T47D (cell line): ENCODE measurements around the gene FST.

Experiments
- DNase-seq, 2 experiments: peaks; one replicate each; pipeline versions ENCODE4 v3.0.0 to v3.0.0-alpha.2; 2011 to 2012; ENCODE audit warnings: low read depth in 1 of 2, low spot score in 1 of 2
- JUND ChIP-seq: IDR thresholded peaks from 2 replicates; pipeline ENCODE4 v1.6.1; 2012; ENCODE audit warnings: low read depth
- in situ Hi-C: cut with HindIII; loops from 2 replicates; pipeline ENCODE4 v1.10.0; 2016; ENCODE audit warnings: low sequenced_read_pairs, low pct_unique_long_range_greater_than_20kb

Gene FST

DNA sequence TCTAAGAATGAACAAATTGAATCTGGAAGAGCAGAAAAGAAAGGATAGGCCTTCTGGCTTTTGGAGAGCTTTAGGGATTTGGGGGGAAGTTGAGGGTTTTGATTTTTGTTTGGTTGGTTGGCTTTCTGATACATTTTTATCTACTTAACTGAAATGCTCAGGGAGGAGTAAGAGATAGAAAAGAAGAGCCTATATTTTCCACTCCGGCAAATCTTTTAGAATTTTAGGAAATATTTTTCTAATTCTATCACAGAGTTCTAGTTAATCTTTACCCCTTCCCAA lies 25.8 kb upstream of the FST start:
- in situ Hi-C loops, result no loop called here
- no peak for DNase-seq
- TF ChIP-seq JUND, result no peak

DNA sequence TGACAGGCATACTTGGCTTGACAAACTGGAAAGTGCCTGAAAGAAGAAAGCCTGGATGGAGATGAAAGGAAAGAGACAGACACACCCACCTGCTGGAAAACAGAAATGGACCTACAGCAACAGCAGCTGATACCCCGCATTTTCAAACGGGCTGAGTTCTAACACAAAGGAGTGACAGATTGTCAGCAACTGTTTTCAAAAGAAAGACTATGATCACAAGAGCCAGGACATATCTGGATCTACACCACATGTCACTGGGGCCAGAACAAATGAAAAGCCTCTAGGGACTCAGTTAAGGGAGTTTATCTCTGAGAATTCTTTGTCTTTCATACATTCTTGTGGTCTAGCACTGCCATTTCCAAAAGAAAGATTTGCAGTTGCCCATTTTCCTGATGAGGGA lies 24.1 kb upstream of the FST start:
- DNase-seq, result no peak
- in situ Hi-C loops, result no loop called here
- TF ChIP-seq JUND, result no peak

DNA sequence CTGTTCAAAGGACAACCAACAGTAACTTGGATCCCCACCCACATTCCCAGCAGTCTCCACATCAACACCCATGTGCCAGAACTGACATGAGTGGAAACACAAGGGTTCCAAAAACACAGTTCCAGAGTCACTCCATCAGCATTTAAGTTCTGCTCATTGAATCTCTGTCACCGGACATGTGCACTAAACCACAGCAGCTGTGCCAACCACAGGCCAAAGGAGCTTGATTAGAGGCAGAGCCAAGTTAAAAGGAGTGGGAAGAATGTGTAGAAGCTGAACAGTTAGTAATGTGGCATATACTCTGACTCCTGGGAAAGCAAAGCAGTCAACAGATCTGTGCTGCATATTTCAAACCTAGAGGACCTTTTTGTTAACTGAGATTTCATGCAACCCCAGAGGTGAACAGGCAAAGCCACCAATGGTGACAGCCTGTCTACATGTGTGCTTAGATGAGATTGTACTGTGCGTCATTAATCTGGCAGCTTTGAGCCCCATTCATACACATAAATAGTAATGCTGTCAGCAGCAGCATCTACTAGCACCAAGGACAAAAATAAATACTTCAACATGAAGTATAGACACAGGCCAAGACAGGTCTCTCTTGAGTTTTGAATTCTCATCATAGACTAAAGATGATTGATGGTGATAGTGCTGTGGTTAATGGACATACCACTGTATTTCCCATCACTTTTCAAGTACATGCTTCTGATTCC lies 16.4 kb upstream of the FST start:
- in situ Hi-C loops, result no loop called here
- TF ChIP-seq JUND, result no peak
- DNase-seq, result no peak

DNA sequence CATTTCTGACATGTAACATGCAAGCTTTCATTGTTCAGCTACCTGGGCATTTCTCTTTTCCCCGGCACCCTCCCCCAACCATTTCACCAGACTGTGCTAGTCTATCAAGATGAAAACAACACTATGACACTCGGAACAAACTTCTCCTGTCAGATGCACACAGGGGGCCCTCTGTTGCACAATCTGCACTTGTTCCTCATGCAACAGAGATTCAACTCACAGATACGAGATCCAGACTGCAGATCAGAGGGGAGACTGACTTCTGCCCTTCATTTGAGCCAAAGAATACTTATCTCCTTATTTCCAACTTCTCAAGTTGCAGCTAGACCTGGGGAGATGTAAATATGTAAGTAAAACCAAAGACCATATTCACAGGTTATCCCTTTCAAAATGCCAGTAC lies 15.7 kb upstream of the FST start:
- no peak for TF ChIP-seq JUND
- in situ Hi-C loops, result no loop called here
- DNase-seq, result no peak

DNA sequence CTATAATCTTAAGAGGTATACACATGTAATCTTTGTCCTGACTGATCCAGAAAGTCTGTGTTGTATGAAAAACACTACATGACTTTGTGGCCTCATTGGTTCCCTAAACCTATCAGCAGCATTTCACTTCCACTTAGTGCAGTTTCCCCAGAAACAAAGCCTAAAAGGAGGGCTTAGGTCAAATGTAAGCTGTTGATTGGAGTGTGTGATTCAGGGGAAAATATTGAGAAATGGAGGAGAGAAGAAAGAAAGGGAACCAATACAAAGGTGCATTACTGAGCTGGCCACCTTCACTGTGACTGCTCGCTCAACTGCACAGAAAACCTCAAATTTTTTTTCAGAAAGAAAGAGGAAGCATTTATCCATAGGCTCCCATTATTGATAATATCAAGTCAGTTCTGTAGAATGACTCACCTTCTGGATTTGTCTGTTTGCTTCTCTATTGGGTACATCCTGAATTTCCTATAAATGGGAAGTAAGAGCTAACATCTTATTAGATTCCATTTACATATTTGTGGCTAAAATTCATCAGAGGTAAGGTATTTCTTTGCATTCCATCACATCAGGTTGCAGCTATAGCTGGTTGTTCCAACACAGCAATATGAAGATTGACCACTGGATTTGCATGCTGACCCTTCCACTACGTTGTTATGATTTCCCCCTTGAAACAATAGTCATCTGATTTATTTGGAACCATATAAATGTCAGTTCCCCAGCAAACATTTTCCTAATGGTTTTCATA lies 10.3 kb upstream of the FST start:
- TF ChIP-seq JUND, result no peak
- DNase-seq, result no peak
- in situ Hi-C loops, result no loop called here

DNA sequence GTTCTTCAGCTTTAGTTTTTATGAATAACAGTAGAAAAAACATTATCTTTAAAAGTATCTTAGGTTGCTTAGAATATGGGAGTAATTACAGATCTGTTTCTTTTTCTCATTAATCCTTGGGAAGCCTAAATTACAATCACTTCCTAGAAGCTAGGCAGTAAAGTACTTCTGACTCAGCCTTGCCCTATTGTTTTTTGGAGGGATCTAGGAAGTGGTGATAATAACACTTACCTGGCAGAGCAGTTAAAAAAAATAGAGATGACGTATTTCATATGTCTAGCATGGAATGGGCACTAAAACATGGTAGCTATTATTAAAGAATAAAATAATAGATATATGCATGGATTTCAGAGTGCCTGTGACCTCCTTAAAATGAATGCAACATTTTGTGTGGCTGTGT lies 8.2 kb upstream of the FST start:
- no peak for DNase-seq
- TF ChIP-seq JUND, result no peak

DNA sequence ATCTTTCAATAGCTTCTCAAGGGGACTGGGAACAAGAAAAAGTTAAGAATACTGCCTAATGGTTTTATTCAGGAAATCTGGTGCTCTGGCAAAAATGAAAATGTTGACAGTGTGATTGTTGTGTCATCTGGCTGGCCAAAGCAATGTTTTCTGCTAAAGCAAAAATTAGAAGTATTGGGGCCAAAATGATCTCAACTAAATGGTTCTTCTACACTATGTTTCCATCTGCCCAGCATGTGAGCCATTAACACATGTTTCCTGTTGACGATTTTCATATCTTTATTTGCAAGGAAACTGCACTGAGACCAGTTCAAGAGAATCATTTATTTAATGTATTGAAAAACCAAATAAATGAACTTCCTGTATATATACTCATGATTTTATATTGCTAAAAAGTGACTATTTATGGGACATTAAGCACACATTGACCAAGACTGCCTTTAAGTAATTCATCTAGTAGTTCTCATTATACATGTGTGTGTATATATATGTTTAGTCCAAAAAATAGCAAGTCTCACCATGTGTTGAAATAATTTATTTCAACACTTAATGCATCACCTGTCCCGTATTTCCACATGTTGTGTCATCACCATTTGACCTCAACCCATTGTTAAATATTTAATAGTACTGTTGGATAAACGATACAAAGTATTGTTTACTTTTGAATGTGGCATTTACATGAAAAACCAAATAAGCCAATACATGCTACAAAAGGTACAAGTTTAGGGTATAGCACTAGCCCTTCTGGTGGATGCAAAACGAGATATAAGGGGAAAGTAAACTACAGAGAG lies 7.5 kb upstream of the FST start:
- in situ Hi-C loops, result no loop called here
- no peak for DNase-seq
- TF ChIP-seq JUND, result no peak

More for the DNA sequence above, 8.2 kb upstream of the FST start:
- in situ Hi-C loops, result no loop called here

DNA sequence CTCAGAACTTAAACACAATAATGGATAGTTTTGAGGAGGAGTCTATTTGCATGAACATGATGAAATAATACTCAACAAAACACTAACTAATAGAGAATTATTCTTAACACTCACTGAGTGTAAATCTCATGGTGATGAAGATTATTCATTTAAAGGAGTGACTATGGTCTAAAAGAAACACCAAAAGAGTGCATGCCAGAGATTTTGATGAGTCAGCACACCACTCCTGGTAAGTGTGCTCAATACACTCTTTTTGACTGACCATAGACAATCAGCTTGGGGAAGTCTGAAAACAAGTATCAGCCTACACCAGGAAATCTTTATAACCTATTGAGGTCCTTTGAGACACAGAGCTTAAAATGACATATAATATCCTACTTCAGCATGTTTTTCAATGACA lies 6.8 kb upstream of the FST start:
- TF ChIP-seq JUND, result no peak
- no peak for DNase-seq
- in situ Hi-C loops, result no loop called here

DNA sequence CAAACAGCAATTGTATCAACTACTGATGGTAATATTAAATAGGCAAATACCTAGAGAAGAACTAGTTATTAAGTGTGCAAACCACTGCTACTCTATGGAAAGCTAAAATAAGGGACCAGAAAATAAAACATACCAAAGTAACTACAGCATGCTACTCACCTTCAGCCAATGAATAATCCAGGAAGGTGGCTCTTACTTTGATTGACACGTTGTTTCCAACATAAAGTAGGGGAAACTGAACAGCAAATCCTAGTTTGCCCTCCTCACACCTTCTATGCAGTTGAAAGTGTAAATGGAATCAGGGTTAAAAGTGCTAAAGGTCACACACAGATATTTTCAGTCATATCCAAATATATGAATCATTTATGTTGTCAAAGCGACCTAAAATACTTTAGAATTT lies 5.1 kb upstream of the FST start:
- in situ Hi-C loops, result no loop called here

DNA sequence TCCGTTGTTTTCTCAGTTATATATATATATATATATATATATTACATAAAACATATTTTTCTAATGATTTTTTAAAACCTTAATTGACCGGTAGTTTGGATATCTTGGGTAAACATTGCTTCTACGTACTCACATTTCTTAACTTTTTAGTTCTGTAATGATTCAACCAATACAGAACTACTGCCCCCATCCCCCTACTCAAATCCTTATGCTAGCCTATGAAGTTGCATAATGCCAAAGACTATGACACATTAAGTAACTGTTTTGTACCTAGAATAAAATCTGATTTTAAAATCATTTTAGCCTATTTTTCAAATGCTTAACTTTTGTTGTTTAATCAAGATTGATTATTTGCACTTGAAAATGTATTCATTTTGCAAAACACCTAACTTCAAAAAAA lies 4.4 kb upstream of the FST start:
- no peak for DNase-seq
- TF ChIP-seq JUND, result no peak
- in situ Hi-C loops, result no loop called here

More for the DNA sequence above, 5.1 kb upstream of the FST start:
- no peak for TF ChIP-seq JUND
- DNase-seq, result no peak

DNA sequence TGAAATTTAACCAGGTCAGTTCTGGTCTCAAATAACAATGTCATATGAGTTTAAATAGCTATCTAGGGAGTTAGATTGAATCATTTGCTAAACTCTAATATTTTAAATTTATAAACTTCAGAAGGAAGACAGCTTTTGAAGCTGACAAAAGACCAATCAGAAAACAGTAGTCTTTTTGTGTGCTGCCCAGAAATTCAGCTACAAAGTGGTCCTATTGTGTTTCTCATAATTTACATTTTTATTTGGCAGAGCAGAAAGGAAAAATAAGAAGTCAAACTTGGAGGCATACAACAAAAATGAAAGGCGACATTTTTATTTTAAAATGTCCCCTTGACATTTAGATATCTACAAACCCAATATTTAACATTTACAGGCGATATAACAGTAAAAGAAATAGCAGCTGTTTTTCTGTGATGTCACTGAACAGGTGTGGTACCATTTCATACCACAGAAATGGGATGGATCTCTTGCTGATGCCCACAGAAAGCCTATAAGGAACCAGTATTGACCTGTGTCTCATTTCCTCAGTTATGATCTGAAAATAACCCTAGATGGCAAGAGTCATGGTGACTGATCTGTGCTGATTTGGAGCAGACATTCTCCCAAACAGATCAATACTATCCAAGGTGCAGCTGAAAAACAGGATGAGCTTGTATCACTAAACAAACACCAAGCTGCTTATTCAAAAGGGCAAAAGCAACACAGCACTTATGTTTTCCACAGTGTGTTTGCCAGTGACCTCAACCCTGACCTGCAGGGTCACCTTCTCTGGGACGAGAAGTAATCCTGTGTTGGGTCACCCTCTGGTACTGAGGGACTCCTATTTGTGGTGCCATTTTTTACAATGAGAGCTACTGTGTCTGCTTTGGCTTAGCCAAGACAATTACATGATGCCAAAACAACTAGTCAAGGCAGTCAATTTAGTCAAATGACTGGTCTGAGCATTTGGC lies 3.6 kb upstream of the FST start:
- peak in 1 of 2 experiments; percentile 55 for DNase-seq
- no peak for TF ChIP-seq JUND
- in situ Hi-C loops, result no loop called here

DNA sequence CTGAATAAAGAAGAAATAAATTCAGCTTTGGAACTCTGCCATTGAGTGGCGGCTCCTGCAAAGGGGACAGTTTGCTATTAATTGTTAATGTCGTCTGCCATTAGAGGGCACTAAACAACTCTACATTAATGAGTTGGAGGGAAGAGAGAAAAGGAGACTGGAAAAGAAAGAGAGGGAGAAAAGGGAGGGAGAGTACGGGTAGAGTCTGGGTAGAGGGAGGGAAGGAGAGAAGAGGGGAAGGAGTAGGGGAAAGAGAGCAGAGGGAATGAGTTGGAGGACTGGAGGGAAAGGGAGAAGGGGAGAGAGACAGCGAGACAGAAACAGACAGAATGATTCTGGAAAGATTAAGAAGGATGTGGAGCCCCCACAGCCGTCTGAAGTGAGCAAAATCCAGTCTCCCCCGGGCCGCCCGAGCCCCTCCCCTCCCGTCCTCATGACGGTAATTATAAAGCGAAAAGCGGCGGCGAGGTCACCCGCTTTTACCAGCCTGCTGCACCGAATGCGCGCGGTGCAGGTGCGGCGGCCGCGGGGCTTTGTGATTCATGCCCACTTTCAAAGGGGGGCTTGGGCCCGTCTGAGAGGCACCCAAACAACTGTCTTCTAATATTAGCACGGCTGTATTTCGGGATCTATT lies 1.9 kb upstream of the FST start:
- in situ Hi-C loops, result no loop called here
- peak; percentile 79 to 90 for DNase-seq
- TF ChIP-seq JUND, result no peak
